ENCODE results near the gene TECTA.

GRCh38 chr11:121127809-121128208 is 26.8 kb downstream of the TECTA start:
- TF ChIP-seq CTCF (IDR thresholded peaks at IDR 0.05), result no peak
- TF ChIP-seq KDM1A (IDR thresholded peaks at IDR 0.05; ENCODE audit: low read depth), result no peak
- TF ChIP-seq RFX5 (IDR thresholded peaks at IDR 0.05), result no peak
- no peak for TF ChIP-seq POLR2A (IDR thresholded peaks at IDR 0.05; ENCODE audit: low read length)
- no peak for TF ChIP-seq POLR2AphosphoS2 (conservative IDR thresholded peaks at IDR 0.05; ENCODE audit: low read length)
- no peak for TF ChIP-seq HOXA7 (CRISPR knock-in tag; IDR thresholded peaks at IDR 0.05)
- TF ChIP-seq EP300 (IDR thresholded peaks at IDR 0.05), result no peak
- TF ChIP-seq CBX8 (IDR thresholded peaks at IDR 0.05), result no peak
- no peak for TF ChIP-seq PHF8 (IDR thresholded peaks at IDR 0.05; ENCODE audit: borderline replicate concordance, low read depth)
- no peak for TF ChIP-seq MYC (IDR thresholded peaks at IDR 0.05; ENCODE audit: borderline replicate concordance, low read length)
- TF ChIP-seq BCL3 (IDR thresholded peaks at IDR 0.05), result no peak
- TF ChIP-seq JUN (IDR thresholded peaks at IDR 0.05), result no peak
- no peak for TF ChIP-seq TP53 (CRISPR knock-in tag; IDR thresholded peaks at IDR 0.05)
